ENCODE data around the gene PI4KB. TPM values are rescaled to one million over a fixed set of nuclear protein-coding genes. Genes with fewer than 3 reads are reported as not detected.

The PI4KB gene
- total and polyA plus RNA-seq, 2 of the 13 experiments (the other 11 are each of a cell fraction or from before 2014, with no cell fraction given) = 19.5 to 29.3 TPM

GRCh38 chr1:151281969-151282882 is 45.0 kb downstream of the PI4KB start, which contains the start of gene ZNF687 (continued):
- TF ChIP-seq BRD4 (CRISPR knock-in tag; IDR thresholded peaks at IDR 0.05) (no peak), AGO2 (optimal IDR thresholded peaks at IDR 0.05; ENCODE audit: low read depth, low read length) (peak; percentile 88), LBX2 (CRISPR knock-in tag; IDR thresholded peaks at IDR 0.05; ENCODE audit: borderline replicate concordance) (peak; percentile 17; the same call in 1 of the 2 replicates), SALL2 (CRISPR knock-in tag; IDR thresholded peaks at IDR 0.05) (0 out of 2 replicates have a peak, but pooled peaks have one; percentile 49), PHF8 (CRISPR knock-in tag; IDR thresholded peaks at IDR 0.05) (no peak; the same call in none of the 2 replicates), NR2F6 (IDR thresholded peaks at IDR 0.05) (no peak), NR2F6 (CRISPR knock-in tag; IDR thresholded peaks at IDR 0.05) (no peak), ZBTB39 (CRISPR knock-in tag; IDR thresholded peaks at IDR 0.05) (0 out of 2 replicates have a peak, but pooled peaks have one; percentile 54), ZBTB1 (CRISPR knock-in tag; IDR thresholded peaks at IDR 0.05; ENCODE audit: borderline replicate concordance) (no peak), GTF2F1 (IDR thresholded peaks at IDR 0.05; ENCODE audit: low read length) (no peak), ZFP82 (CRISPR knock-in tag; IDR thresholded peaks at IDR 0.05; ENCODE audit: borderline replicate concordance) (peak; percentile 94; the same call in 1 of the 2 replicates), PHF20 (CRISPR knock-in tag; IDR thresholded peaks at IDR 0.05) (peak; percentile 66; the same call in 1 of the 2 replicates), AKAP8 (CRISPR knock-in tag; IDR thresholded peaks at IDR 0.05) (no peak; the same call in 1 of the 2 replicates), DMTF1 (CRISPR knock-in tag; IDR thresholded peaks at IDR 0.05) (no peak), ZNF784 (CRISPR knock-in tag; IDR thresholded peaks at IDR 0.05; ENCODE audit: borderline replicate concordance) (peak; percentile 12; the same call in 1 of the 2 replicates), NFE2L1 (CRISPR knock-in tag; IDR thresholded peaks at IDR 0.05; ENCODE audit: borderline replicate concordance) (no peak), HNF4G (IDR thresholded peaks at IDR 0.05; ENCODE audit: borderline replicate concordance, low read depth, low read length) (peak; percentile 36; the same call in 1 of the 2 replicates), HNF4G (CRISPR knock-in tag; IDR thresholded peaks at IDR 0.05; ENCODE audit: borderline replicate concordance, low read depth) (no peak), ZNF564 (CRISPR knock-in tag; IDR thresholded peaks at IDR 0.05) (no peak), ZBTB2 (CRISPR knock-in tag; IDR thresholded peaks at IDR 0.05; ENCODE audit: low read depth) (peak; percentile 93), ZNF12 (CRISPR knock-in tag; IDR thresholded peaks at IDR 0.05) (0 out of 2 replicates have a peak, but pooled peaks have one; percentile 48)

Measured in HepG2 (cell line).